Stimulated activated naive CD8-positive, alpha-beta T cell treated with anti-CD3 and anti-CD28 coated beads, Interleukin-15, amount 100 ng/mL, for 72 hours (primary cell): ENCODE measurements around the gene TFF1.
"Not testable (repeated sequence)": the region's sequence is repeated elsewhere in the genome, so short reads cannot be mapped to it uniquely, and the experiment has no call there.

Experiments
- ATAC-seq: fragments of 150-1000 bp; cut with Tn5 transposase; 2 replicates; pipeline ENCODE4 v1.10.0; 2021; ENCODE audit warnings: mild to moderate bottlenecking, moderate library complexity
- DNase-seq, 2 donors: peaks; one replicate each; pipeline ENCODE4 v3.0.0; 2021 to 2022
- H3K27ac Mint-ChIP-seq, 2 donors: one replicate each; pipeline ENCODE4 v1.8.0; 2022; ENCODE audit warnings: mild to moderate bottlenecking in 2 of 2, mixed read lengths in 2 of 2, moderate library complexity in 2 of 2
- H3K27me3 Mint-ChIP-seq: one replicate; pipeline ENCODE4 v1.8.0; 2022; ENCODE audit warnings: mixed read lengths
- H3K4me1 Mint-ChIP-seq: one replicate; pipeline ENCODE4 v1.8.0; 2022; ENCODE audit warnings: mild to moderate bottlenecking, mixed read lengths
- H3K4me3 Mint-ChIP-seq, 2 donors: one replicate each; pipeline ENCODE4 v1.8.0; 2022; ENCODE audit warnings: mild to moderate bottlenecking in 2 of 2, mixed read lengths in 2 of 2, moderate library complexity in 1 of 2
- H3K9me3 Mint-ChIP-seq, 2 donors: one replicate each; pipeline ENCODE4 v1.8.0; 2022; ENCODE audit warnings: mixed read lengths in 2 of 2

The TFF1 gene

DNA sequence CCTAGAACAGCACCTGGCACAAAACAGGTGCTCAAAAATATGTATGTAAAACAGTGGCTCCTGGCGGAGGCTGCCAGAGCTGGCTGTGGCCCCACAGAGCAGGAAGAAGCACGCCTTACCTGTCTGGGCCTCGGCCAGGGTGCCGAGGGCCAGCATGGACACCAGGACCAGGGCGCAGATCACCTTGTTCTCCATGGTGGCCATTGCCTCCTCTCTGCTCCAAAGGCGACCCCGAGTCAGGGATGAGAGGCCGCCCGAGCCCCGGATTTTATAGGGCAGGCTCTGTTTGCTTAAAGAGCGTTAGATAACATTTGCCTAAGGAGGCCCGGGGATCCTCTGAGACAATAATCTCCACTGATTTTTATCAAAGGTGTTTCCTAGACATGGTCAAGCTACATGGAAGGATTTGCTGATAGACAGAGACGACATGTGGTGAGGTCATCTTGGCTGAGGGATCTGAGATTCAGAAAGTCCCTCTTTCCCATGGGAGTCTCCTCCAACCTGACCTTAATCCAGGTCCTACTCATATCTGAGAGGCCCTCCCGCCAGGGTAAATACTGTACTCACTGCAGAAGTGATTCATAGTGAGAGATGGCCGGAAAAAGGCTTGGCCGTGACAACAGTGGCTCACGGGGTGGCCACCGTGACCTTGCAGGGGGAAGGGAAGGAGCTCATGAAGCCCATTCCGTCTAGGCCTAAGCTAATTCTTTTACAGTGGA, at the start of gene TFF1:
Gene TFF1, minus strand, starts transcription at position 244 of the 719 bp plus-strand sequence. Its CDS starts 40 bp downstream, at position 204.
- H3K9me3 Mint-ChIP-seq: no peaks in the 10 kb centered on the region
- DNase-seq: no peak
- peak within 1 kb of the TSS; percentile 53 to 72 for H3K27ac Mint-ChIP-seq
- H3K4me3 Mint-ChIP-seq: no peak within 1 kb of the TSS
- H3K4me1 Mint-ChIP-seq: peaks cover 70% of the 10 kb centered on the region
- no peak for ATAC-seq
- peaks cover 10% of the 10 kb centered on the region for H3K27me3 Mint-ChIP-seq

DNA sequence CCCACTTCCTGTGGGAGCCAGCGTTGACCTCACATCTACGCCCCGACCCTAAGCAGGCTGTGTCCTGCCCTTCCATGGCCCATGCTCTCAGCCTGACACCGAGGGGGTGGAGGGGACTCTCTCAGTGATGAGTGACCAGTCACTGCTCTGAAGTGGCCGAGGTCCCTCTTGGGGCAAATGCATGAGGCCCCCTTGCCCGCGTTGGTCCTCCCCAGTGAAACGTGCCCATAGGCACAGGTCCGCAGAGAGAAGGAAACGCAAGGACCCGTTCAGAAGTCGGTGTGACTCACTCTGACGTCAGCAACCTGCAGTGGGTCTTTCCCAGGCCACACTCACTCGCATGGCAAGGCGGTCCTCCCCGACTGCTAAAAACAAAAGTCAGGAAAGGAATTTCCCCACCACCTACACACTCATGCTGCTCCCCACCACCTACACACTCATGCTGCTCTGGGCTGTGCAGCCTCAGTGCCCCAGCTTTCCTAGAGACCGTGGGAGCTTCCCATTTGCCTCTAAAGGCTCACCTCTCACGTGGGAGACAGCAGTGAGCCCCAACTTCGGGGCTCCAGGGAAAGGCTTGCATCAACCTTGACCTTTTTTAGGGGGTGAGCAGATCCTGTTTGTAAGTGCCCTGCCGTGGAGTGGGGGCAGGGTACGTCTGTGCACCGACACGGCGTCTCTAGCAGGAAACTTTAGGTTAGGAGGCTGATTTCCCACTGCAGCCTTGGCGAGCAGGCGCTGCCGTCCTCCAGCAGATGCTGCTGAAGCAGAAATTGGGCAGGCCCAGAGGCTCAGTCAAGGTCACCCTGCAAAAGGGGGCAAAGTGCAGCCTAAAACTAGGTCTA, 48.8 kb upstream of the TFF1 start:
- Mint-ChIP-seq H3K27me3 (no peaks in the 10 kb centered on the region), H3K4me3 (peak overlapping the region; percentile 76 to 78), H3K9me3 (peaks cover 4 to 5% of the 10 kb centered on the region in 2 donors), H3K27ac (peak overlapping the region; percentile 97 to 99), H3K4me1 (peaks cover under 1% of the 10 kb centered on the region)
- peak; percentile 83 to 94 for DNase-seq
- peak; percentile 90 for ATAC-seq

DNA sequence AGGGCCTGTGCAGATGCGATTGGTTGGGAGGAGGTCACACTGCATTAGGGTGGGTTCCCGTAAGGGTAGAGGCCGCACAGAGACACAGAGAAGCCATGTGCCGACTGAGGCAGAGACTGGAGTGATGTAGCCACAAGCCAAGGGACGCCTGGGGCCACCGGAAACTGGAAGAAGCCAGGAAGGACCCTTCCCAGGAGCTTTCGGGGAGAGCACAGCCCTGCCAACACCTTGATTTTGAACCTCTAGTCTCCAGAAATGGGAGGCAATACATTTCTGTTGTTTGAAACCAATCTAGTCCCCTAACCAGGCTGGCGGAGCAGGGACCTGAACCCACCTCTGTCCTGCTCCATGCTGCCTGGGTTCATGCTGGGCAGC, 48.2 kb upstream of the TFF1 start:
- peaks cover 7% of the 10 kb centered on the region for H3K4me1 Mint-ChIP-seq
- peak overlapping the region; percentile 97 to 99 for H3K27ac Mint-ChIP-seq
- peaks cover 2 to 4% of the 10 kb centered on the region in 2 donors for H3K9me3 Mint-ChIP-seq

GRCh38 chr21:42414066-42414465, 47.7 kb upstream of the TFF1 start:
- peaks cover 12% of the 10 kb centered on the region for H3K4me1 Mint-ChIP-seq
- no peak for ATAC-seq
- no peak for DNase-seq
- peaks cover 0 to 4% of the 10 kb centered on the region in 2 donors for H3K9me3 Mint-ChIP-seq
- peak overlapping the region; percentile 65 to 78 for H3K4me3 Mint-ChIP-seq
- peak overlapping the region; percentile 97 to 99 for H3K27ac Mint-ChIP-seq
- no peaks in the 10 kb centered on the region for H3K27me3 Mint-ChIP-seq

More for the DNA sequence above, 48.2 kb upstream of the TFF1 start:
- no peaks in the 10 kb centered on the region for H3K27me3 Mint-ChIP-seq
- ATAC-seq (no peak), DNase-seq (no peak)
- H3K4me3 Mint-ChIP-seq: peak overlapping the region; percentile 76 to 78

DNA sequence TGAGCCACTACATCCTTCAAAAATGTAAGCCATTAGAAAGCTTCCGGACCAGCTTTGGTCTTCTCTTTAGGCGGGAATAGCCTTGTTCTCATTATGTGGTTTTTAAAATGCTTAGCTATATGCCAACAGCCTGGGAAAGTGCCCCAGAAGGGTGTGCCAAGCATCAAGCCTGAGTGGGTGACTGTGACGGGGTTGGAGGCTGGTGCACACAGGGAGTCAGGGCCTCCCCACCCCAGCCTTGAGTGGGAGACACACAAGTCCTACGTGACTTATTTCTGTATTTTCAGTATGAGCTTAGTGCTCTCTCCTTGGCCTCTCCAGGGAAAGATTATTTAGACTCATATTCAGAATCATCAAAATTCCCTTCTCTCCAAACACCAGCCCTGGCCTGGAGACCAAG, 47.2 kb upstream of the TFF1 start:
- H3K4me3 Mint-ChIP-seq: peak overlapping the region; percentile 30 to 32
- no peaks in the 10 kb centered on the region for H3K27me3 Mint-ChIP-seq
- peaks cover 13% of the 10 kb centered on the region for H3K4me1 Mint-ChIP-seq
- no peak for ATAC-seq
- peak overlapping the region in 1 of 2 donors; percentile 22 for H3K27ac Mint-ChIP-seq
- DNase-seq: no peak
- H3K9me3 Mint-ChIP-seq: peaks cover 0 to 4% of the 10 kb centered on the region in 2 donors

- Mint-ChIP-seq H3K27ac (no peak overlapping the region), H3K27me3 (no peaks in the 10 kb centered on the region), H3K4me3 (peak overlapping the region in 1 of 2 donors; percentile 30), H3K4me1 (peaks cover 16% of the 10 kb centered on the region), H3K9me3 (peaks cover 0 to 4% of the 10 kb centered on the region in 2 donors)
- no peak for ATAC-seq
- no peak for DNase-seq
Measured at GRCh38 chr21:42413093-42413492, 46.8 kb upstream of the TFF1 start.

DNA sequence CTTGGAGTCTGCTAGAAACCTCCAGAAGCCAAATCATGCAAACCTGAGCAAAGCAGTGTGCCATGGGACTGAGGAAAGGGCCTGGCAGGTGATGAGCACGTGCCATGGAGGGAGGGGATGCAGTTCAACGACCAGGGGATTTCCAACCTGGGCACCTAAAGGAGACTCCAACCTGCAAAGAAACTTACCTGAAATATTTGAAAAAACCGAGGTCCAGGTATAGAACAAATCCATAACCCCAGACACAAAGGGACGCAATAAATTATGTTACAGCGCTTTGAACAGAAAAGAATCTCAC, 46.2 kb upstream of the TFF1 start:
- Mint-ChIP-seq H3K27ac (no peak overlapping the region), H3K27me3 (no peaks in the 10 kb centered on the region)
- DNase-seq: no peak

GRCh38 chr21:42411891-42412635, 45.7 kb upstream of the TFF1 start:
- Mint-ChIP-seq H3K9me3 (no peaks in the 10 kb centered on the region), H3K27me3 (no peaks in the 10 kb centered on the region), H3K4me1 (peaks cover 26% of the 10 kb centered on the region), H3K4me3 (peak overlapping the region in 1 of 2 donors; percentile 36), H3K27ac (no peak overlapping the region)
- no peak for DNase-seq
- no peak for ATAC-seq

More for the DNA sequence above, 46.2 kb upstream of the TFF1 start:
- H3K4me1 Mint-ChIP-seq: peaks cover 21% of the 10 kb centered on the region
- peak overlapping the region in 1 of 2 donors; percentile 36 for H3K4me3 Mint-ChIP-seq
- H3K9me3 Mint-ChIP-seq: peaks cover 0 to 2% of the 10 kb centered on the region in 2 donors
- no peak for ATAC-seq

- no peak for DNase-seq
- Mint-ChIP-seq H3K9me3 (no peaks in the 10 kb centered on the region), H3K4me1 (peaks cover 34% of the 10 kb centered on the region), H3K27ac (no peak overlapping the region), H3K27me3 (no peaks in the 10 kb centered on the region), H3K4me3 (no peak overlapping the region)
- no peak for ATAC-seq
Measured at GRCh38 chr21:42411197-42411869, 45.0 kb upstream of the TFF1 start.

GRCh38 chr21:42409366-42409765, 43.0 kb upstream of the TFF1 start:
- H3K9me3 Mint-ChIP-seq: no peaks in the 10 kb centered on the region
- ATAC-seq (no peak), DNase-seq (no peak)
- no peak overlapping the region for H3K27ac Mint-ChIP-seq
- H3K4me3 Mint-ChIP-seq: peak overlapping the region; percentile 7 to 27
- H3K4me1 Mint-ChIP-seq: peaks cover 36% of the 10 kb centered on the region
- H3K27me3 Mint-ChIP-seq: no peaks in the 10 kb centered on the region

- H3K27me3 Mint-ChIP-seq, H3K4me3 Mint-ChIP-seq, H3K27ac Mint-ChIP-seq, H3K9me3 Mint-ChIP-seq, DNase-seq, ATAC-seq: not testable (repeated sequence)
- H3K4me1 Mint-ChIP-seq: peaks cover 36% of the 10 kb centered on the region
Measured at GRCh38 chr21:42408718-42409117, 42.4 kb upstream of the TFF1 start.

DNA sequence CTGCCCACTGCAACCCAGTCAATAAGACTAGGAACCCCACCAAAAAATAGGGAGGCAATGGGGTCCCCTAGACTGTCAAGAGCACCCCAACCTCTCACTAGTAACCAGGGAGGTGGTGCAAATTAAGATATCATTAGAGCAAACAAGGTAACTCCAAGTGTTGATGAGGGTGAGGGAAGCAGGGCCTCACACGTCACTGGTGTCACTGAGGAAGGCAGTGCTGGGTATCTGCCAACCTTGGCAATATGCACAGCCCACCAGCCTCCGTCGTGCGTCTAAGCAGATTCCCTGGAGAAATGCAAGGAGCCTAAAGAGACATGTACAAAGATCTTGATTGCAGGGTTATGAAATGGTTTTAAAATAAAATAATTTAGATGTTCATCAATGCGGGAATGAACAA, 41.1 kb upstream of the TFF1 start:
- DNase-seq: no peak
- H3K4me1 Mint-ChIP-seq: peaks cover 47% of the 10 kb centered on the region
- peak overlapping the region; percentile 39 to 93 for H3K27ac Mint-ChIP-seq
- no peaks in the 10 kb centered on the region for H3K27me3 Mint-ChIP-seq
- H3K9me3 Mint-ChIP-seq: no peaks in the 10 kb centered on the region
- no peak for ATAC-seq
- H3K4me3 Mint-ChIP-seq: peak overlapping the region; percentile 94 to 96

DNA sequence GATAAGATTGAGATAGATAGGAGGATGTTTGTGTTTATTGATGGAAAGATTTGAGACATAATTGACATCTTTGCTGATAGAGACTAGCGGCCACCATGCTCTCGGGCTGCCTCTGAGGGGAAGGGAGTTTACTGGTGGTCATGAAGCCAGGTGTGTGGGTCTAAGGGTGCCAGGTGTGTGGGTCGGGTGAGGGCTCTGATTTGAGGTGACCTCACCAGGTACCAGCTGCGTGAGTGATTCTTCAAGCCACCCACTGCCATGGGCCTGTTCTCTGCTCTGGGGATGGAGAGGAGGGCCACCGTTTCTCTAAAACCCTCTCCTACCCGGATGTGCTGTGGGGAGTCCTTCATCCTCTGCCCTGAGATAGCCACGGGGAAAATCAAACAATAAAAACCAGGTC, 40.5 kb upstream of the TFF1 start:
- DNase-seq (no peak), ATAC-seq (no peak)
- peak overlapping the region; percentile 79 to 93 for H3K27ac Mint-ChIP-seq
- peaks cover 4% of the 10 kb centered on the region in 2 donors for H3K9me3 Mint-ChIP-seq
- peak overlapping the region; percentile 94 to 96 for H3K4me3 Mint-ChIP-seq
- no peaks in the 10 kb centered on the region for H3K27me3 Mint-ChIP-seq
- peaks cover 53% of the 10 kb centered on the region for H3K4me1 Mint-ChIP-seq

GRCh38 chr21:42406201-42406621, 39.9 kb upstream of the TFF1 start:
- Mint-ChIP-seq H3K27me3 (no peaks in the 10 kb centered on the region), H3K27ac (peak overlapping the region; percentile 79 to 93), H3K4me3 (peak overlapping the region; percentile 94 to 96), H3K9me3 (peaks cover 9 to 11% of the 10 kb centered on the region in 2 donors), H3K4me1 (peaks cover 60% of the 10 kb centered on the region)
- ATAC-seq (peak; percentile 79), DNase-seq (peak in 1 of 2 donors; percentile 60)
